NCI-H510A treated with DMSO at 0.1 percent for 48 hours (cell line): ENCODE results near the gene PVR.
"Not testable (repeated sequence)": the region's sequence is repeated elsewhere in the genome, so short reads cannot be mapped to it uniquely, and the experiment has no call there.

ENCODE experiments used
- DNase-seq: peaks from one replicate; lab custom pipeline; 2025; lab: John Stamatoyannopoulos, UW

PVR gene

GRCh38 chr19:44645407-44646048 lies 1.8 kb downstream of the PVR start:
- DNase-seq = no peak

GRCh38 chr19:44646049-44646416 lies 2.3 kb downstream of the PVR start:
- DNase-seq = no peak

- DNase-seq = no peak
Measured at GRCh38 chr19:44647144-44647543, 3.4 kb downstream of the PVR start.

- no peak for DNase-seq
Measured at GRCh38 chr19:44648631-44649251, 5.0 kb downstream of the PVR start.

GRCh38 chr19:44649578-44650145 lies 6.0 kb downstream of the PVR start:
- DNase-seq = no peak

GRCh38 chr19:44653343-44653742 lies 9.6 kb downstream of the PVR start:
- DNase-seq = no peak

- no peak for DNase-seq
Measured at GRCh38 chr19:44653977-44654774, 10.5 kb downstream of the PVR start.

- peak; percentile 24 for DNase-seq
Measured at GRCh38 chr19:44657211-44657921, 13.7 kb downstream of the PVR start.

GRCh38 chr19:44658069-44658733 lies 14.5 kb downstream of the PVR start:
- no peak for DNase-seq

GRCh38 chr19:44660081-44660480 lies 16.4 kb downstream of the PVR start:
- DNase-seq = no peak

- no peak for DNase-seq
Measured at GRCh38 chr19:44661205-44661604, 17.5 kb downstream of the PVR start.

- no peak for DNase-seq
Measured at GRCh38 chr19:44661904-44662303, 18.2 kb downstream of the PVR start.

GRCh38 chr19:44662691-44663385 lies 19.1 kb downstream of the PVR start:
- no peak for DNase-seq

GRCh38 chr19:44663996-44664395 lies 20.3 kb downstream of the PVR start:
- DNase-seq = no peak

GRCh38 chr19:44664976-44665375 lies 21.3 kb downstream of the PVR start:
- DNase-seq = no peak

- no peak for DNase-seq
Measured at GRCh38 chr19:44666852-44667556, 23.3 kb downstream of the PVR start.

- DNase-seq = no peak
Measured at GRCh38 chr19:44668985-44669764, 25.5 kb downstream of the PVR start.

GRCh38 chr19:44670027-44670426 lies 26.3 kb downstream of the PVR start:
- DNase-seq = not testable (repeated sequence)

GRCh38 chr19:44671400-44671799 lies 27.7 kb downstream of the PVR start, which contains the start of gene CEACAM19:
TSS of gene CEACAM19 (plus strand) at chr19:44671482. CDS start at chr19:44671932, 450 bp downstream.
- peak; percentile 8 for DNase-seq
